ENCODE measurements around the gene NKX2-4. TPM values are rescaled to one million over a fixed set of nuclear protein-coding genes. Genes with fewer than 3 reads are reported as not detected.
"Not testable (repeated sequence)": the region's sequence is repeated elsewhere in the genome, so short reads cannot be mapped to it uniquely, and the experiment has no call there.

Gene NKX2-4
- polyA plus RNA-seq, 1 experiment = not detected

GRCh38 chr20:21433329-21433890, 36.1 kb upstream of the NKX2-4 start:
- H3K27me3 ChIP-seq (ENCODE audit: control insufficient read depth, insufficient read depth, low read length) = no peaks in the 10 kb centered on the region
- TF ChIP-seq CTCF (IDR thresholded peaks at IDR 0.05; ENCODE audit: insufficient read depth, low read depth, low read length) = no peak
- no peak for DNase-seq (ENCODE audit: low read depth)
- no peak overlapping the region for H3K4me3 ChIP-seq (ENCODE audit: low read depth, low read length)
- H3K36me3 ChIP-seq (ENCODE audit: control insufficient read depth, insufficient read depth, low read length) = no peaks in the 10 kb centered on the region
- ChIA-PET CTCF (no interaction called here), POLR2A (no interaction called here)

GRCh38 chr20:21432911-21433310, 35.6 kb upstream of the NKX2-4 start:
- H3K27me3 ChIP-seq (ENCODE audit: control insufficient read depth, insufficient read depth, low read length) = no peaks in the 10 kb centered on the region
- H3K4me3 ChIP-seq (ENCODE audit: low read depth, low read length) = no peak overlapping the region
- POLR2A ChIA-PET = no interaction called here
- no peak for TF ChIP-seq CTCF (IDR thresholded peaks at IDR 0.05; ENCODE audit: insufficient read depth, low read depth, low read length)
- no peak for DNase-seq (ENCODE audit: low read depth)
- CTCF ChIA-PET = no interaction called here
- no peaks in the 10 kb centered on the region for H3K36me3 ChIP-seq (ENCODE audit: control insufficient read depth, insufficient read depth, low read length)

- ChIA-PET POLR2A (no interaction called here), CTCF (no interaction called here)
- Histone ChIP-seq H3K27me3 (ENCODE audit: control insufficient read depth, insufficient read depth, low read length) (no peaks in the 10 kb centered on the region), H3K4me3 (ENCODE audit: low read depth, low read length) (no peak overlapping the region), H3K36me3 (ENCODE audit: control insufficient read depth, insufficient read depth, low read length) (no peaks in the 10 kb centered on the region)
- no peak for DNase-seq (ENCODE audit: low read depth)
- no peak for TF ChIP-seq CTCF (IDR thresholded peaks at IDR 0.05; ENCODE audit: insufficient read depth, low read depth, low read length)
Observed at GRCh38 chr20:21430020-21430419, 32.7 kb upstream of the NKX2-4 start.

- Histone ChIP-seq H3K27me3 (ENCODE audit: control insufficient read depth, insufficient read depth, low read length) (no peaks in the 10 kb centered on the region), H3K4me3 (ENCODE audit: low read depth, low read length) (no peak overlapping the region), H3K36me3 (ENCODE audit: control insufficient read depth, insufficient read depth, low read length) (no peaks in the 10 kb centered on the region)
- TF ChIP-seq CTCF (IDR thresholded peaks at IDR 0.05; ENCODE audit: insufficient read depth, low read depth, low read length) = no peak
- DNase-seq (ENCODE audit: low read depth) = no peak
- POLR2A ChIA-PET = no interaction called here
- CTCF ChIA-PET = interaction anchor here (0.6 to 1.4 kb wide), 2 partner anchors 9 to 80 kb away, joined by 3 to 4 read pairs; no protein-coding TSS in a partner anchor
Observed at GRCh38 chr20:21424846-21425245, 27.5 kb upstream of the NKX2-4 start.

- POLR2A ChIA-PET; CTCF ChIA-PET; H3K4me3 ChIP-seq (ENCODE audit: low read depth, low read length); H3K36me3 ChIP-seq (ENCODE audit: control insufficient read depth, insufficient read depth, low read length); H3K27me3 ChIP-seq (ENCODE audit: control insufficient read depth, insufficient read depth, low read length); DNase-seq (ENCODE audit: low read depth): not testable (repeated sequence)
Observed at GRCh38 chr20:21423712-21424111, 26.4 kb upstream of the NKX2-4 start.

- Histone ChIP-seq H3K27me3 (ENCODE audit: control insufficient read depth, insufficient read depth, low read length) (no peaks in the 10 kb centered on the region), H3K36me3 (ENCODE audit: control insufficient read depth, insufficient read depth, low read length) (no peaks in the 10 kb centered on the region), H3K4me3 (ENCODE audit: low read depth, low read length) (no peak overlapping the region)
- DNase-seq (ENCODE audit: low read depth) = no peak
- no peak for TF ChIP-seq CTCF (IDR thresholded peaks at IDR 0.05; ENCODE audit: insufficient read depth, low read depth, low read length)
- CTCF ChIA-PET = interaction anchor here (0.6 to 1.4 kb wide), 2 partner anchors 84 to 904 kb away, joined by 3 to 4 read pairs; no protein-coding TSS in a partner anchor
- POLR2A ChIA-PET = no interaction called here
Observed at GRCh38 chr20:21421601-21422236, 24.4 kb upstream of the NKX2-4 start.

- H3K4me3 ChIP-seq (ENCODE audit: low read depth, low read length); CTCF ChIA-PET; POLR2A ChIA-PET; DNase-seq (ENCODE audit: low read depth); H3K36me3 ChIP-seq (ENCODE audit: control insufficient read depth, insufficient read depth, low read length); H3K27me3 ChIP-seq (ENCODE audit: control insufficient read depth, insufficient read depth, low read length): not testable (repeated sequence)
Observed at GRCh38 chr20:21419147-21419546, 21.8 kb upstream of the NKX2-4 start.

GRCh38 chr20:21413996-21414395, 16.7 kb upstream of the NKX2-4 start:
- DNase-seq (ENCODE audit: low read depth); POLR2A ChIA-PET; CTCF ChIA-PET; H3K27me3 ChIP-seq (ENCODE audit: control insufficient read depth, insufficient read depth, low read length); H3K4me3 ChIP-seq (ENCODE audit: low read depth, low read length); H3K36me3 ChIP-seq (ENCODE audit: control insufficient read depth, insufficient read depth, low read length): not testable (repeated sequence)
